ENCODE measurements around the gene SERTM1.

The SERTM1 gene

GRCh38 chr13:36717966-36718545 lies 44.2 kb downstream of the SERTM1 start:
- FAIRE-seq, result no peak
- DNase-seq (ENCODE audit: insufficient read length, low spot score), result no peak
- TF ChIP-seq CTCF (IDR thresholded peaks at IDR 0.05; ENCODE audit: insufficient read depth, missing control alignments), result no peak

GRCh38 chr13:36718686-36719085 lies 44.9 kb downstream of the SERTM1 start:
- FAIRE-seq (no peak), DNase-seq (ENCODE audit: insufficient read length, low spot score) (no peak)
- TF ChIP-seq CTCF (IDR thresholded peaks at IDR 0.05; ENCODE audit: insufficient read depth, missing control alignments), result no peak

- FAIRE-seq, result no peak
- no peak for TF ChIP-seq CTCF (IDR thresholded peaks at IDR 0.05; ENCODE audit: insufficient read depth, missing control alignments)
- no peak for DNase-seq (ENCODE audit: insufficient read length, low spot score)
Observed at GRCh38 chr13:36724141-36724540, 50.3 kb downstream of the SERTM1 start.

- FAIRE-seq, result no peak
- no peak for DNase-seq (ENCODE audit: insufficient read length, low spot score)
- TF ChIP-seq CTCF (IDR thresholded peaks at IDR 0.05; ENCODE audit: insufficient read depth, missing control alignments), result no peak
Observed at GRCh38 chr13:36725936-36726335, 52.1 kb downstream of the SERTM1 start.

GRCh38 chr13:36728006-36728405 lies 54.2 kb downstream of the SERTM1 start:
- DNase-seq (ENCODE audit: insufficient read length, low spot score) (no peak), FAIRE-seq (no peak)
- TF ChIP-seq CTCF (IDR thresholded peaks at IDR 0.05; ENCODE audit: insufficient read depth, missing control alignments), result no peak

GRCh38 chr13:36736119-36736726 lies 62.4 kb downstream of the SERTM1 start:
- peak; percentile 68 for TF ChIP-seq CTCF (IDR thresholded peaks at IDR 0.05; ENCODE audit: insufficient read depth, missing control alignments)
- FAIRE-seq (peak; percentile 67), DNase-seq (ENCODE audit: insufficient read length, low spot score) (peak; percentile 41)

- DNase-seq (ENCODE audit: insufficient read length, low spot score) (no peak), FAIRE-seq (no peak)
Observed at GRCh38 chr13:36737524-36738083, 63.8 kb downstream of the SERTM1 start.

More at GRCh38 chr13:36737524-36738083, 63.8 kb downstream of the SERTM1 start:
- no peak for TF ChIP-seq CTCF (IDR thresholded peaks at IDR 0.05; ENCODE audit: insufficient read depth, missing control alignments)

Data from D721Med (cell line).